GM21390 (cell line): ENCODE data around the gene CTBP1.

Experiments
- ATAC-seq: cut with Tn5 transposase; IDR thresholded peaks from one replicate; pipeline ENCODE4 v1.9.1; 2021; ENCODE audit not compliant: unreplicated experiment

Gene CTBP1

DNA sequence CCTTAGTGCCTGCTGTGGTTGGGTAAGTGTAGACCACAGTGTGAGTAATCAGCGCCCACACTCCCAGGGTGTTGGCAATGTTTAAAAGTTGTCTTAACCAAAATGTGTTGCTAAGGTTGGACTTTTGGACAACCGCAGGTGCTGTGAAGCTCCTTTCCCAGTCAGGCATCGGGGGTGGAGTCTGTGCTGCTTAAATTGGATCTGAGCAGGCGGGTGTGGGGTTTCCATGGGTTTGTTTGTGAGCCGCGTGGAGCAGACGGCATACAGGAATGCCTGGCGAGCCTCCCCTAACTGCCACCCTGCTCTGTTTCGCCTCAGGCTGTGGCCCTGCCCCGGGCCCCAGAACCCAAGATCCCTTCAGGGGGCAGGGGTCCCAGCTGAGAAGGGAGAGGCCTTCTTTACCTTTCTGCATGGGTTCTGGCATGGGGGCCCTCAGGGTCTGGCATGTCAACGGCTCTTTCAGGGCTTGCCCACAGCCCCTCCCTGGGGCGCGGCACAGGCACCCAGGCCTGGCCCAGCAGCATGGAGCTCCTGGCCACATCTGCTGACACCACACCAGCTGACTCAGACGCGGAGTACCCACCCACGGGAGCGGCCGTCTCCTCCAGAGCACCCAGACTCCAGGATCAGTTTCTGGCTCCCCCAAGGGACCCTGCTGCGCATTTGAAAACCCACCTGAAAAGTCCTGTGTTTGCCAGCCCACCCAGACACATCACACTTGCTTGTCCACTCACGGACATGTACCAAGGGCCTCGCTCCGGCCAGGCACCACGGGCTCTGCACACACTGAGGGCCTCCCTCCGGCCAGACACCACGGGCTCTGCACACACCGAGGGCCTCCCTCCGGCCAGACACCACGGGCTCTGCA lies 71.4 kb downstream of the CTBP1 start:
- no peak for ATAC-seq

DNA sequence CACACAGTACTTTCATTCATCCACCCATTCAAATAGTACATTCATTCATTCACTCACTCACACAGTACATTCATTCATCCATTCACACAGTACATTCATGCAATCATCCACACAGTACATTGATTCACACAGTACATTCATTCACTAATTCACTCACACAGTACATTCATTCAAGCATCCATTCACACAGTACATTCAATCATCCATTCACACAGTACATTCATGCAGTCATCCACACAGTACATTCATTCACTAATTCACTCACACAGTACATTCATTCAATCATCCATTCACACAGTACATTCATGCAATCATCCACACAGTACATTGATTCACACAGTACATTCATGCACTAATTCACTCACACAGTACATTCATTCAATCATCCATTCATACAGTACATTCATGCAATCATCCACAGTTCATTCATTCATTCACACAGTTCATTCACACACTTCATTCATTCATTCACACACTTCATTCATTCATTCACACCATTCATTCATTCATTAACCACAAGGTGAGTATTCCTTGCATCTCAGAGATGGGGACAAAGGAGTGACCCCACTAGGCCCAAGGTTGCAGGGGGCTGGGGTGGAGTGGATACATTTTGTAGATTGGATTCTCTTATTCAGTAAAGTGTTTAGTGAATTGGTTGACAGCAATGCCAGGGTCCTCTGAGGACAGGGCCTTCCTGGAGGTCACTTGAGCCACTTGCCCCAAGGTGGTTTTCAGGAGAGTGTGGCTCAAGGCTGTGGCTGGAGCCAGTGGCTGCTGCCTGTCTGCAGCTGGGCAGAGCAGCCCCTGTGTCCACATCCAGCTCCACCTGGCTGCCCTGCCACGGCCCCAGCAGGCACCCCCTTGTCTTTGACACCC lies 72.3 kb downstream of the CTBP1 start:
- ATAC-seq, result no peak

DNA sequence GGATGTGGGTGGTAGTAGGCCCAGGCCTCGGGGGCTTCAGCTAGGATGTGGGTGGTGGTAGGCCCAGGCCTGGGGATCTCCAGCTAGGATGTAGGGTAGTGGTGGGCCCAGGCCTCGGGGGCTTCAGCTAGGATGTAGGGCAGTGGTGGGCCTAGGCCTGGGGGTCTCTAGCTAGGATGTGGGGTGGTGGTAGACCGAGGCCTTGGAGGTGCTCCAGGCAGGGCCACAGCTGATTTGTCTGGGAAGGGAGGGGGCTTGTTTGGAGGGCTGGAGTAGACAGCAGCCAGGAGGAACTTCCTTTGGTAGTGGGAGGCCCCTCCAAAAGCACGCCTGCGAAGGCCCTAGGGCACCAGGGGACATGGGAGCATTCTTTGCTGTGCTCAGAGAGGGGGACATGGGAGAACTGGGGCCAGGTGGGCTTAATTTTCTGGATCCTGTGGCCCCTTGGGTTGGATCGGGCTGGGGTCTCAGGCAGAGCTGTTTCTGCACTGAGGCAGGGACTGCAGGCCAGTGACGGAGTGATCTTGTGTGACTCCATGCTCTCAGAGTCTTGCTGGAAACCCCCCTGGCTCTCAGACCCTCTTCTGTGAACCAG lies 73.2 kb downstream of the CTBP1 start:
- ATAC-seq, result no peak

DNA sequence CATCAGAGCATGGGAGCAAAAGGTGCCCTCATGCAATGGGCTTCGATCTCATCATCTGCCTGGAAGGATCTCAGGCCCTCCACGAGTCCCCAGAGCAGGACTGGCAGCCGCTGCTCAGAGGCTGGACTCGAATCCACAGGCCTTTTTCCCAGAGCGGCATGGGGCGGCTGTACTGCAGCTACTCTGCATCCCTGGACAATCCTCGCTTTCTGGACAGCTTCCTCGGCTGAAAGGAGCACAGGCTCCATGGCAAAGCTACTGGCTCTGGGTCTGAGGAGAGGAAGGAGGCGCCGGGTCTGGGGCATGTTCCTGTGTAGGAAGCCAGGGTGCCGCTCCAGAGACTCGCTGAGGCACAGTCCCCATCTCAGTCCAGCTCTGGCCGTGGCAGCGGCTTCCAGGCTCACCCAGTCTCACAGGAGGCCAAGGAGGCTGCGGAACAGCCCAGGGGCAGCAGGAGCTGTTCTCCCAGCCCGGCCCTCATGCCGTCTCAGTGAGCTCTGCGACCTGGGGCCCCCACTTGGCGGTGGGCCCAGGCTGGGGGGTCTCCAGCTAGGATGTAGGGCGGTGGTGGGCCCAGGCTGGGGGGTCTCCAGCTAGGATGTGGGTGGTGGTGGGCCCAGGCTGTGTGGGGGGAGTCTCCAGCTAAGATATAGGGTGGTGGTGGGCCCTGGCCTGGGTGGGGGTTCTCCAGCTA lies 73.8 kb downstream of the CTBP1 start:
- no peak for ATAC-seq

DNA sequence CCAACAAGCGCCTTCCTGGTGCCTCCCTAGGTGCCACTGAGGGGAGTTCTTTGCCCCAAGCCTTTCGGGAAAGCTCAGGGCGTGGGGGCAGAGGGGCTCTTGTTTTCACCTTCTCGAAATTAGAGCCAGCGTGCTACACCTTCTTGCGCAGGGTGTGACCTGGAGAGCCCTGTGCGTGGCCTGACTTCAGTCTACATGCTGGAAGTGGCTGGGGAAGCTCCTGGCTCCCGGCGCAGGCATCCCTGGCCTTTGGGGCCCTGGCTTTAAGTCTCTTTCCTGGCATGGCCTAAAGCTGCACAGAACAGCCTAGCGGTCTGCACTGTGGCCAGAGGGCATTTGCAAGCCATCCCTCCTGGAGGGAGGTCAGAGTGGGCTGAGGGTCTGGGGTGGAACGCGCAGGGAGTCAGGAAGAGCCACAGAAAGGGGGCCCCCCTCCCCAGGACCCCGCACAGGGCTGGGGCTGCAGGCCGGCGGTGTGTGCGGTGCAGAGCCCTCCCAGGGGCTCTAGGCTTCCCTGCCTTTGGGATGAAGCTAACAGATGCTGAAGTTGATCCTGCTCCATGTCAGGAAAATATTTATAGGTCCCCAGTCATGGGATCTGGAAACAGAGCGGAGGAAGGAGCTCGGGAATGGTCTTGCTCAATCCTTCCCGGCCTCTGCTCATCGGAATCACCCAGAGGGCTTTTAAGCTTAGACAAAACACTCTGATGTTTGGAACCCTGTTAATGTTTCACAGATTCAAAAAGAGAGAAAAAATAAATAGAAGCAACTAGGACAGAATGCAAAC lies 75.8 kb downstream of the CTBP1 start:
- ATAC-seq, result no peak

DNA sequence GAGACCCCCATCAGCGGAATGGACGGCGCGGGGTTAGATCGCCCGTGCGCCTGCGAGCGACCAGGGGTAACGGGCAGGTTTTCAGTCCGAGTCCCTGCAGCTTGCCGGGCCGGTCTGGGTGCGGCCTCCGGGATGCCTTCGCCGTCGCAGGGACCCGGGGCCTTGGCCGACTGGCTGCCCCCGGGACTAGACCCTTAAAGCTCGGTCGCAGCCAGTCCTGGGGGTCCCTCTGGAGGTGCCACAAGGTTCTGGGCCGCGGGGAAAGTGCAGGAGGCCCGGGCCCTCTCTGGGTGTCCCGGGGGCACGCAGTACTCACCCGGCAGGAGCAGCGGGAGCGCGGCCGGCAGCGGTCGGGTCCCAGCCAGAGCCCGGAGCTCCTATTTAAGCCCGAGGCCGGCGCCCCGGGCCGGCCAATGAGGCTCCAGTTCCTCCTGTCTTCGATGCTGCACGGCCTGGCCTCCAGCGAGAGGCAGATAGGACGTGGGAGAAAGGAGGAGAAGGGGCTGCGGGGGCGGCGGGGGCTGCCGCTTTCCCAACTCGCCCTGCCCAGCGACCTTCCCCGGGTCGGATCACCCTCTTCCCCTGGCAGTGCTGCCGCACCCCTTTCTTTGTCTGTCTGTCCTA lies 76.6 kb downstream of the CTBP1 start, which contains the start of gene SPON2:
Gene SPON2 (minus strand): TSS at position 356 of the 624 bp plus-strand sequence.
- no peak for ATAC-seq

DNA sequence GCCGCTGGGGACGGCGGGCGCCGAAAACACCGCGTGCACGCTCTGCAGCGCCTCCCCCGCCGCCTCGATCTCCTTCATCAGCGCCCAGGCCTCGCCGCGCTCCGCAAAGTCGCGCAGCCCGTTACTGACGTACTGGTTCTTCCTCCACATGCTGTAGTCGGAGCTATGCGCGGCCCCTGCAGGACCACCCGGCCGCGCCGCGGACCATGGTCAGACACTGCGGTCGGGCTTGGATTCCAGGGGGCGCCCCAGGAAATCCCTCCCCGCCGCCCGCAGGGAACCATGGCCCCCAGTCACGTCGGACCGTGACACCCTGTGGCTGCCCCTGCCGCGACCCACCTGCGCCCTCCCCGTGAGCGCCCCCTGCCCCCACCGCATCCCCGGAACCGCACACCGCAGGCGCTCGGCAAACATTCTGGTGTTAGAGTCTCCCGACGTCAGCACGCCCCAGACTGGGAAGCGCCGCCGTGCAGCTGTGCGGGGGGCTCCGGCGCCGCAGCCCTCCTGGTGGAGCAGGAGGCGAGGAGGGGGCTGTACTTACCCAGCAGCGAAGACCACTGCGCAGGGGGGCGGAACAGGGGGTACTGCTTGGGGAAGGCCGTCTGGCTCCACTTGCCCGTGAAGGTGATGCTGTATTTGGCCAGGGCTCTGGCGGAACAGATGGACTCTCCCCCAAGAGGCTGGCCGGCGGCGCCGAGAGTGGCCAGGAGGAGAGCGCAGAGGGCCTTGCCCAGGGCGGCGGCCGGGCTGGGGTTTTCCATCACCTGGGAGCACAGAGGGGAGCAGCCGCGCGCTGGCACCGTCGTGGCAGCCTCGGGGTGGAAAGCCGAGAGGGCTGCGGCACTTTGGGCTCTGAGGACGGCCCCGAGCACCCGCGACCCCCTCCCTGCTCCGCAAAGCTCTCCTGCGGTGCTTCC lies 77.4 kb downstream of the CTBP1 start:
- ATAC-seq, result no peak

DNA sequence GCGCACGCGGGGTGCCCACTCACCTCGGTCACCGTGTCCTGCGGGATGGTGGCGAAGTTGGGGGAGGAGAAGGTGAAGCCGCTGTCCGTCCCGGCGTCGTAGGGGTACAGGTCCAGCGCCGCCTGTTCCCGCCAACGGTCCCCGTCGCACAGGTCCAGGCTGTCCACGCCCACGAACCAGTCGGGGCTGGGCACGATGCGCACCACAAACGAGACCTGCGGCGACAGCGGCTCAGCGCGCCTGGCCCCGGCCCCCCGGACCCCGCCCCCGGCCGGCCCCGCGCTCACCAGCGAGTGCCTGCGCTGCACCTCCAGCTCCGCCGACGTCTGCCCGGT lies 78.0 kb downstream of the CTBP1 start:
- no peak for ATAC-seq

DNA sequence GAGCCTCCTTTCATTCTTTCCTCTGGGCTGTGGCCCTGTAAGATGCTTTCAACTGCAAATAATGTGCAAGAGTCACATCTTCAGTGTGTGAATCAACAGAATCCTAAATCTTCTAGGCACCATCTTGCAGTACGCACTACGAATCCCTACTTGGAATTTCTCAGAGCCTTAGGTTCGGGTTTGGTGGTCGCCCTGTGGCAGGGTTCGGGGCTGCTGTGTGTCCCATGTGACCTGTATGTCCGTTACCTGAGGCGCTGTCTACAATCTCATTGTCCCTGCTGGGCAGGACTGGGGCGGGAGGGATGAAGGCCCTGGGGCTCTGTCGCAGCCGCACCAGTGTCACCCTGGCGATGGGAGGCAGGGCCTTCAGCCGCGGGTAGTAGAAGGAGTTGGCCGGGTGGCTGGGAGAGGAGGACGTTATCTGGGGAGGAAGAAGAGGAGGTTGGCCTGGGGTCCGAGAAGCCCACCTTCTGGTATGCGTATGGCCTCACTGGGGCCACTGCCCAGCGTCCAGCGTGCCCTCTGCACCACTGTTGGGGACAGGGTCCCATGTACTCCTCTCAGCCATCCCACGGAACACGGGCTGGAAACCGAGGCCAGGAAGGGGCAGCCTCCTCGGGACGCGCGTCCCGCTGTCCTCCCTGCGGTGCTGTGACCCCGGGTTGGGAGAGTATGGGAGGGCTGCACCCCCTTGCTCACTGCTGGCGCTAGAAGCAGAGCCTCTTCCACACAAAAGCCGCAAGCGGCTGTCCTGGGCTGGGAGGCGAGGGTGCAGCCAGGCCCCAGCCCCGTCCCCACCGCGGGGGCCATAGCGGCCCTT lies 78.6 kb downstream of the CTBP1 start:
- no peak for ATAC-seq

DNA sequence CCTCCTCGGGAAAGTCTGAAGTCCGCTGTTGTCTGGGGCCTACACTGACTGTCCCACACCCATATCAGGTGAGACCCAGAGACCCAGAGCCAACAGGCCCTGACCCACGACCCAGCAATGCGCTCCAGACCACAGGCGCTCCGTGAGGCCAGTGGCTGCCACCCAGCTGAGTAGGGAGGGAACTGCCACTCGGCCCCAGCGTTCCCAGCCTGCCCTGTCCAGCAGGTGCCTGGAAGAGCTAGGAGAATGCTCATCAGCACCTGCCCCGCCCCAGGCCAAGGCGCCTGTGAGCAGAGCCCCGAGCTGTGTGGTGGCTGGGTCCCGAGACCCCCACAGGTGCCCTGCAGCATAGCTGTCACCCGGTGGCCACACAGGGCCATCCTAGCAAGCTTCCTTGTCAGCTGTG lies 79.2 kb downstream of the CTBP1 start:
- no peak for ATAC-seq

DNA sequence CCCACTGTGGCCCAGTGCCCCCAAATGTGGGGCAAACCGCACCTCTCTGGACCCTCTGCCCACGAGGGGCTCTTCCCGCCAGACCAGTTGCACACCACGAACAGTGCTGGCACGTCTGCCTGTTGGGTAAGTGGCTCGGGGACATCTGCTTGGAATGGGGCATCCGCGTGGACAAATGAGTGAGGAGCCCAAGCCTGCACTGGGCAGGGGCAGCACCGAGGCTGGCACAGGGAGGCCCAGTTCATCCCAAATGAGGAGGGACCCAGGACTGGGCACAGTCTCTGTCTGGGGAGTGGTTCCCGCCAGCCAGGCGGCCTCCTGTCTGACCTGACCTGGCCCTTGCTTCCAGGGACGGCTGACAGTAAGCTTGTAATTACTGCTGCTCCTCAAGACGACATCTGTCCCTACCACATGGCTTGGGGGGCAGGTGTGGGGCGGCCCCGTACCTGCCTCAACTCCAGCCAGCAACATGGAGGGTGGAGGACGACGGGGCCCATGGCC lies 79.7 kb downstream of the CTBP1 start:
- no peak for ATAC-seq

DNA sequence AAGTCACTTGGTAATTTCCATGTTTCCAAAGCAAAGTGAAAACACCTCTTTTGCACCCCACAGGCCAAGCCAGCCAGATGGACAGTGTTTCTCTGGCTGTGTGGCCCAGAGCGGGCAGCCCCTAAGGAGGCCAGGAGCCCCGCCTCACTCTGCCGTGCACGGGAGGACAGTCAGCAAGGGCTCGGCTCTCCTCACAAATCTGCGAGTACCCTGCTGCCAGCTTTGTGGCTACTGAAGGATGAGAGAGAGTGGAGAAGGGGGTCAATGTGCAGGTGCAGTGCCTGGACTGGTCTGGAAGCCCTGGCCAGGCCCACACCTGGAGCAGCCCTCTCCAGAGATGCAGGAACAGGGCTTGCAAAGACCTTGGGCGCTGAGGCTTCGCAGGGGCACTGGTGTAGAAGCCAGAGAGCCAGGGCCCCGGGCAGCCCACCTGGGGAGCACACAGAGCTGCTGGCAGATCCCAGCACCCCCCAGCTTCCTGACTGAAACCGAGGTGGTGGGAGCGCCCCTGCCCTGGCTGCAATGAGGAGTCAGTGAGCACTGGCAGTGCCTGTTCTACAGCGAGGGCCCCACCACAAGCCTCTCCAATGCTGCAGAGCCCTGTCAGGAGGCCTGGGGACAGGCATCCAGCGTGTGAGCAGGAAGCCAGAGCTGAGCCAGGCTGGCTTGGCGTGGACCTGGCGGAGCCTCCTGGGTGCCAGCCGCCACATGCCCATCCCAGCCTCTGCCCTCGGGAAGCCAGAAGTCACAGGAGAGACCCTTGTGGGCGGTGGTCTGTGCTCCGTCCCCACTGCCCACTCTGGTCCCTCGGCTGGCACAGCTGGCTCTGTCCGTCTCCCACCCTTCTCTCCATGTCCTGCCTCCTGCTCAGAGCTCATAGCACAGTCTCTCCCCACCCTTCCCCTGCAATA lies 80.5 kb downstream of the CTBP1 start:
- ATAC-seq, result no peak

DNA sequence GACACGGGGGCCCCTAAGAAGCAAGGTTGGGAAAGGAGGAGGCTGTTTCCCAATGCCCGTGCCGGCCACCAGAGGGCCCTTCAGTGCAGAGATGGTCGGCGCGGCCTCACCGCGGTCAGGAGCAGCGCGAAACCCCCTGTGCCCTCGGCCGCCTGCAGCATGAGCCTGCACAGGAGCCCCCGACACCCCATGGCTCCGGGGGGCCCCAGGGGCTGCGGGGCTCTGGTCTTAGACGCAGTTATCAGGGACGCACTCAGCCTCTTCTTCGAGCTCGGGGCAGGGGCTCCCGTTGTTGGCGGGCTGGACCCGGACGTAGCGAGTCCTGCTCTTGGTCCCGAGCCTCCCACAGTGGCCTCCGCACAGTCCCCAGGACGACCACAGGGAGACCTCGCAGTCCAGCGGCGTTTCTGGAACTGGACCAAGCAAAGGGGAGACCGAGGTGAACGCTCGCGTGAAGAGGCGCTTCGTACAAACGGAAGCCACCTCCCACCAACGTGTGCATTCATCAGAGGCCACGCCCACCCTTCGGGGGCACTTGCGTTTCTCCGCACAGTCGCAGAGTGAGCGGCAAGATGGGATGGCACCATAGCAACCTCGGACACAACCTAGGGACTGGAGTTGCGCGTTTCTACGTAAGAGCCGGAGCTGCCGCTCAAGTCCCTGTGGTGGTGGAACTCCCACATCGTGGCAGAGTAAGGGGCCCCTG lies 81.5 kb downstream of the CTBP1 start:
- ATAC-seq, result peak; percentile 80

DNA sequence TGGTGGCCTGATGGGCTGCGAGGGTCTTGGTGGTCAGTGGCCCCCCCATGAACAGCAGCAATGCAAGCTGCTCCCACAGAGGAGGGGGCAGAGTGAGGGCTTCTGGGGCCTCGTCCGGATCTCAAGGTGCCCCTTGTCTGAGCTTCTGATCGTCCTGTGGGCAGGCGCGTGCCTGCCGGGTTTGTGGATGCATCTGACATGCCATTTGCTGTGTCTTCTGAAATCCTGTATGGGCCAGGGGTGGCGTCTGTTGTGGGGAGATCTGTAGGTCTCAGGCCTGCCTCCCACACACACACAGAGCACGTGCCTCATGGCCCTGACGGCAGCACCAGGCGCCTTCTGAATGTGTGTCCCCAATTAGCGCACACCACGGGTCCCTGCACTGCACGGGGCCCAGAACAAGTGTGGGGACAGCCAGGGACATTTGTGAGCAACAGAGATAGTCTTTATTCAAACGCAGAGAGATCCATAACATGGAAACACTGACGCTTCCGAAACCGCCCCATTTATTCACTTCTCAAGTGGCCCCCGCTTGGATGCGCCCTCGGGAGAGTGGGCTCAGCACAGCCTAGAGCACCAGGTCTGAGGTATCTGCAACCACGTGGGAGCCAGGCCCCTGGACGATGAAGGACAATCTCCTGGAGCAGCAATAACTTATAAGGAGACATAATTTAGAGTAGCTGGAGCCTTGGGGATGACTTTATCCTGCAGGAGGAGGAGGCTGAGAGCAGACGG lies 82.3 kb downstream of the CTBP1 start:
- ATAC-seq, result no peak

DNA sequence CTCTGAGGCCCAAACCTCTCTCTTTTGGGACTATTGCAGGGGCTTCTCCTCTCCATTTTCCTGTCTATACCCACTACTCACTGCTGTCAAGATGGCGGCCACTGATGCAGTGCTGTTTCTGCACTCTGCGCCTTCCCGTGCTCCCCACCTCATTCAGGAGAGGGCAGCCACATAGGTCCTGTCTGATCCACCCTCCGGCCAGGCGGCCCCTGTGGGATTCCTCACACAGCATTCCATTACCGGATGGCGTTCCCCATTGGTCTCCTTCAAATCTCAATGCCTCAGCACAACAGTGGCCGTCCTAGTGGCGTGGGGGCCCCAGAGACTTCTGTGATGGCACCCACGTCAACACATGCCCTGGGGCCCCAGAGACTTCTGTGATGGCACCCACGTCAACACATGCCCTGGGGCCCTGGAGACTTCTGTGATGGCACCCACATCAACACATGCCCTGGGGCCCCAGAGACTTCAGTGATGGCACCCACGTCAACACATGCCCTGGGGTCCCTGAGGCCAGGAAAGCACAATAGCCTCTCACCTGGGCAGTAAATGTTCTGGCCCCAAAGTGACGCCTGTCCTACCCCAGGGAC lies 83.9 kb downstream of the CTBP1 start:
- ATAC-seq, result no peak
